ENCODE measurements around the gene BMP8B. TPM values are rescaled to one million over a fixed set of nuclear protein-coding genes. Genes with fewer than 3 reads are reported as not detected.

The BMP8B gene
- polyA plus RNA-seq, 2 of the 4 experiments (the other 2 are of a cell fraction) = 2.5 to 3.1 TPM

GRCh38 chr1:39754906-39755504, 33.7 kb downstream of the BMP8B start (continued):
- TF ChIP-seq, protein P1, sequence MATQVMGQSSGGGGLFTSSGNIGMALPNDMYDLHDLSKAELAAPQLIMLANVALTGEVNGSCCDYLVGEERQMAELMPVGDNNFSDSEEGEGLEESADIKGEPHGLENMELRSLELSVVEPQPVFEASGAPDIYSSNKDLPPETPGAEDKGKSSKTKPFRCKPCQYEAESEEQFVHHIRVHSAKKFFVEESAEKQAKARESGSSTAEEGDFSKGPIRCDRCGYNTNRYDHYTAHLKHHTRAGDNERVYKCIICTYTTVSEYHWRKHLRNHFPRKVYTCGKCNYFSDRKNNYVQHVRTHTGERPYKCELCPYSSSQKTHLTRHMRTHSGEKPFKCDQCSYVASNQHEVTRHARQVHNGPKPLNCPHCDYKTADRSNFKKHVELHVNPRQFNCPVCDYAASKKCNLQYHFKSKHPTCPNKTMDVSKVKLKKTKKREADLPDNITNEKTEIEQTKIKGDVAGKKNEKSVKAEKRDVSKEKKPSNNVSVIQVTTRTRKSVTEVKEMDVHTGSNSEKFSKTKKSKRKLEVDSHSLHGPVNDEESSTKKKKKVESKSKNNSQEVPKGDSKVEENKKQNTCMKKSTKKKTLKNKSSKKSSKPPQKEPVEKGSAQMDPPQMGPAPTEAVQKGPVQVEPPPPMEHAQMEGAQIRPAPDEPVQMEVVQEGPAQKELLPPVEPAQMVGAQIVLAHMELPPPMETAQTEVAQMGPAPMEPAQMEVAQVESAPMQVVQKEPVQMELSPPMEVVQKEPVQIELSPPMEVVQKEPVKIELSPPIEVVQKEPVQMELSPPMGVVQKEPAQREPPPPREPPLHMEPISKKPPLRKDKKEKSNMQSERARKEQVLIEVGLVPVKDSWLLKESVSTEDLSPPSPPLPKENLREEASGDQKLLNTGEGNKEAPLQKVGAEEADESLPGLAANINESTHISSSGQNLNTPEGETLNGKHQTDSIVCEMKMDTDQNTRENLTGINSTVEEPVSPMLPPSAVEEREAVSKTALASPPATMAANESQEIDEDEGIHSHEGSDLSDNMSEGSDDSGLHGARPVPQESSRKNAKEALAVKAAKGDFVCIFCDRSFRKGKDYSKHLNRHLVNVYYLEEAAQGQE (IDR thresholded peaks at IDR 0.05) = no peak
- TF ChIP-seq EHF (CRISPR knock-in tag; IDR thresholded peaks at IDR 0.05) = no peak

DNA sequence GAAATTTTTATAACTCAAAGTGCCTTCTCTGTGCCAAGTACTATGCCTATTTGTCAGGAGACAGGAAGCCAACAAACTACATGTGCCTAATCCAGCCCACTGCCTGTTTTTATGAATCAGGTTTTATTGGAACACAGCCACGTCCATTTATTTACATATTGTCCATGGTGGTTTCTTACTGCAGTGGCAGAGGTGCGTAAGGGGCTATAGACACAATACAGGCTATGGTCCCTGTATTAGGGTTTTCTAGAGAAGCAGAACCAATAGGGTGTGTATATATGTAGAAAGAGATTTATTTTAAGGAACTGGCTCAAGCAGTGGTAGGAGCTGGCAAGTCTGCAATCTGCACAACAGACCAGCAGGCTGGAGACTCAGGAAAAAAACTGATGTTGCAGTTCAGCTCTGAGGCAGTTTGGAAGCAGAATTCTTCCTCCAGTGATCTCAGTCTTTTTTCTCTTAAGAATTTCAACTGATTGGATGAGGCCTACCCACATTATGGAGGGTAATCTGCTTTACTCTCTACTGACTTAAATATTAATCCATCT, 34.6 kb downstream of the BMP8B start:
- Histone ChIP-seq H3K4me3 (no peak overlapping the region), H3K4me2 (no peak overlapping the region), H3K9me3 (no peaks in the 10 kb centered on the region), H3K4me1 (no peaks in the 10 kb centered on the region), H3K27ac (no peak overlapping the region)
- ATAC-seq (no peak), FAIRE-seq (no peak), DNase-seq (ENCODE audit: low read depth in 1 of 2, low spot score in 1 of 2) (no peak)
- WGBS (ENCODE audit: missing lambda C conversion rate) = 94% methylated on average over 2 of the region's 2 CpGs
- ChIA-PET CTCF (interaction anchor here (1.0 kb wide), 1 partner anchor 13 kb away, joined by 3 read pairs; no protein-coding TSS in a partner anchor), POLR2A (no interaction called here)
- TF ChIP-seq EHMT2 (IDR thresholded peaks at IDR 0.05; ENCODE audit: low read depth) (no peak), NFE2L2 (conservative IDR thresholded peaks at IDR 0.05; ENCODE audit: low read length) (no peak), EHF (CRISPR knock-in tag; IDR thresholded peaks at IDR 0.05) (no peak), SMC3 (IDR thresholded peaks at IDR 0.05) (no peak), PHF8 (IDR thresholded peaks at IDR 0.05; ENCODE audit: borderline replicate concordance, low read depth) (no peak), ZSCAN20 (CRISPR knock-in tag; IDR thresholded peaks at IDR 0.05) (no peak), CBX8 (IDR thresholded peaks at IDR 0.05) (no peak), FOSL2 (IDR thresholded peaks at IDR 0.05) (no peak), FOSL2 (CRISPR knock-in tag; IDR thresholded peaks at IDR 0.05) (no peak), CTCF (IDR thresholded peaks at IDR 0.05) (no peak), RFX5 (IDR thresholded peaks at IDR 0.05) (no peak), KDM1A (IDR thresholded peaks at IDR 0.05; ENCODE audit: low read depth) (no peak), EP300 (IDR thresholded peaks at IDR 0.05) (no peak), SREBF2 (IDR thresholded peaks at IDR 0.05) (no peak), CEBPB (IDR thresholded peaks at IDR 0.05) (no peak), CHD4 (IDR thresholded peaks at IDR 0.05; ENCODE audit: borderline replicate concordance) (no peak), USF2 (IDR thresholded peaks at IDR 0.05) (no peak)
- TF ChIP-seq, protein P2, sequence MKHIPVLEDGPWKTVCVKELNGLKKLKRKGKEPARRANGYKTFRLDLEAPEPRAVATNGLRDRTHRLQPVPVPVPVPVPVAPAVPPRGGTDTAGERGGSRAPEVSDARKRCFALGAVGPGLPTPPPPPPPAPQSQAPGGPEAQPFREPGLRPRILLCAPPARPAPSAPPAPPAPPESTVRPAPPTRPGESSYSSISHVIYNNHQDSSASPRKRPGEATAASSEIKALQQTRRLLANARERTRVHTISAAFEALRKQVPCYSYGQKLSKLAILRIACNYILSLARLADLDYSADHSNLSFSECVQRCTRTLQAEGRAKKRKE (CRISPR knock-in tag; IDR thresholded peaks at IDR 0.05; ENCODE audit: low read depth) = no peak
